WTC11 (cell line): Measurements from ENCODE around the gene MCUB.

Experiments
- IRF2 ChIP-seq: sonication (generic); formaldehyde crosslinking; IDR thresholded peaks from 2 replicates; pipeline ENCODE4 v1.8.0; 2022; ENCODE audit warnings: low read depth, missing genetic modification reagents, borderline replicate concordance
- NFYB ChIP-seq: sonication (generic); formaldehyde crosslinking; conservative IDR thresholded peaks from 2 replicates; pipeline ENCODE4 v1.8.0; 2022; ENCODE audit warnings: low read depth, missing genetic modification reagents
- NR1H2 ChIP-seq: sonication (generic); formaldehyde crosslinking; IDR thresholded peaks from 2 replicates; pipeline ENCODE4 v1.9.0; 2021; ENCODE audit warnings: mild to moderate bottlenecking, moderate library complexity, missing genetic modification reagents
- TCF7 ChIP-seq: sonication (generic); formaldehyde crosslinking; IDR thresholded peaks from 2 replicates; pipeline ENCODE4 v1.8.0; 2022; ENCODE audit warnings: mild to moderate bottlenecking, low read depth, missing genetic modification reagents, moderate library complexity
- ZNF138 ChIP-seq: sonication (generic); formaldehyde crosslinking; conservative IDR thresholded peaks from 2 replicates; pipeline ENCODE4 v1.8.1; 2022; ENCODE audit warnings: mild to moderate bottlenecking, moderate library complexity, missing genetic modification reagents
- TF ChIP-seq, protein P1 (sequence below): sonication (generic); formaldehyde crosslinking; IDR thresholded peaks from 2 replicates; pipeline ENCODE4 v1.8.0; 2022; ENCODE audit warnings: mild to moderate bottlenecking, missing genetic modification reagents
- TF ChIP-seq, protein P2 (sequence below): fragments of 200-600 bp; IDR thresholded peaks from 2 replicates; pipeline ENCODE4 v1.8.0; 2022; ENCODE audit warnings: antibody characterized with exemption
- TF ChIP-seq, protein P3 (sequence below): sonication (generic); formaldehyde crosslinking; conservative IDR thresholded peaks from 2 replicates; pipeline ENCODE4 v1.8.1; 2023; ENCODE audit warnings: mild to moderate bottlenecking, low read depth, missing genetic modification reagents, moderate library complexity
- TF ChIP-seq, protein P4 (sequence below): sonication (generic); formaldehyde crosslinking; IDR thresholded peaks from 2 replicates; pipeline ENCODE4 v1.8.0; 2022; ENCODE audit warnings: mild to moderate bottlenecking, missing genetic modification reagents
- TF ChIP-seq, protein P5 (sequence below): fragments of 250-450 bp; sonication (Bioruptor Pico); IDR thresholded peaks from 2 replicates; pipeline ENCODE4 v1.9.0; 2021; ENCODE audit warnings: mild to moderate bottlenecking, borderline replicate concordance

DNA sequence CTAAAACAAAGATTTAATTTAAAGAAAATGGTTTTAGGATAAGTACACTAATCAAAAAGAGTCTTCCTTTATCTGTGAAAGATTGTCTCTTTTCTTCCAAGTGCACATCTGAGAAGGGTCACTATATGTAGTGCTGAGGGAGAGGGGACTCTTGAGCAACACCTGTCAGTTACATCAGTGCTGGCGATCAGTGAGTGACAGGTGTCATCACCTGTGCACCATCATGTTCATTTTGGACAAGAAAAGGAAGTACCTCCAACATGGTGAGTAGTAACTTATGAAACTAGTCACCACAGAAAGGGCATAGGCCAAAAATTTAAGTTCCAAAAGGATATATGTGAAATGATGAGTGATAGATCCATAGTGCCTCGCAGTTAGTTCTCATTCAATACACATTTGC is 55.7 kb downstream of the MCUB start:
- TF ChIP-seq, protein P1, sequence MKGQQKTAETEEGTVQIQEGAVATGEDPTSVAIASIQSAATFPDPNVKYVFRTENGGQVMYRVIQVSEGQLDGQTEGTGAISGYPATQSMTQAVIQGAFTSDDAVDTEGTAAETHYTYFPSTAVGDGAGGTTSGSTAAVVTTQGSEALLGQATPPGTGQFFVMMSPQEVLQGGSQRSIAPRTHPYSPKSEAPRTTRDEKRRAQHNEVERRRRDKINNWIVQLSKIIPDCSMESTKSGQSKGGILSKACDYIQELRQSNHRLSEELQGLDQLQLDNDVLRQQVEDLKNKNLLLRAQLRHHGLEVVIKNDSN (CRISPR knock-in tag) = no peak
- no peak for TF ChIP-seq IRF2 (CRISPR knock-in tag)
- TF ChIP-seq NR1H2 (CRISPR knock-in tag) = no peak
- TF ChIP-seq, protein P2, sequence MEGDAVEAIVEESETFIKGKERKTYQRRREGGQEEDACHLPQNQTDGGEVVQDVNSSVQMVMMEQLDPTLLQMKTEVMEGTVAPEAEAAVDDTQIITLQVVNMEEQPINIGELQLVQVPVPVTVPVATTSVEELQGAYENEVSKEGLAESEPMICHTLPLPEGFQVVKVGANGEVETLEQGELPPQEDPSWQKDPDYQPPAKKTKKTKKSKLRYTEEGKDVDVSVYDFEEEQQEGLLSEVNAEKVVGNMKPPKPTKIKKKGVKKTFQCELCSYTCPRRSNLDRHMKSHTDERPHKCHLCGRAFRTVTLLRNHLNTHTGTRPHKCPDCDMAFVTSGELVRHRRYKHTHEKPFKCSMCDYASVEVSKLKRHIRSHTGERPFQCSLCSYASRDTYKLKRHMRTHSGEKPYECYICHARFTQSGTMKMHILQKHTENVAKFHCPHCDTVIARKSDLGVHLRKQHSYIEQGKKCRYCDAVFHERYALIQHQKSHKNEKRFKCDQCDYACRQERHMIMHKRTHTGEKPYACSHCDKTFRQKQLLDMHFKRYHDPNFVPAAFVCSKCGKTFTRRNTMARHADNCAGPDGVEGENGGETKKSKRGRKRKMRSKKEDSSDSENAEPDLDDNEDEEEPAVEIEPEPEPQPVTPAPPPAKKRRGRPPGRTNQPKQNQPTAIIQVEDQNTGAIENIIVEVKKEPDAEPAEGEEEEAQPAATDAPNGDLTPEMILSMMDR = no peak
- no peak for TF ChIP-seq NFYB
- TF ChIP-seq, protein P3, sequence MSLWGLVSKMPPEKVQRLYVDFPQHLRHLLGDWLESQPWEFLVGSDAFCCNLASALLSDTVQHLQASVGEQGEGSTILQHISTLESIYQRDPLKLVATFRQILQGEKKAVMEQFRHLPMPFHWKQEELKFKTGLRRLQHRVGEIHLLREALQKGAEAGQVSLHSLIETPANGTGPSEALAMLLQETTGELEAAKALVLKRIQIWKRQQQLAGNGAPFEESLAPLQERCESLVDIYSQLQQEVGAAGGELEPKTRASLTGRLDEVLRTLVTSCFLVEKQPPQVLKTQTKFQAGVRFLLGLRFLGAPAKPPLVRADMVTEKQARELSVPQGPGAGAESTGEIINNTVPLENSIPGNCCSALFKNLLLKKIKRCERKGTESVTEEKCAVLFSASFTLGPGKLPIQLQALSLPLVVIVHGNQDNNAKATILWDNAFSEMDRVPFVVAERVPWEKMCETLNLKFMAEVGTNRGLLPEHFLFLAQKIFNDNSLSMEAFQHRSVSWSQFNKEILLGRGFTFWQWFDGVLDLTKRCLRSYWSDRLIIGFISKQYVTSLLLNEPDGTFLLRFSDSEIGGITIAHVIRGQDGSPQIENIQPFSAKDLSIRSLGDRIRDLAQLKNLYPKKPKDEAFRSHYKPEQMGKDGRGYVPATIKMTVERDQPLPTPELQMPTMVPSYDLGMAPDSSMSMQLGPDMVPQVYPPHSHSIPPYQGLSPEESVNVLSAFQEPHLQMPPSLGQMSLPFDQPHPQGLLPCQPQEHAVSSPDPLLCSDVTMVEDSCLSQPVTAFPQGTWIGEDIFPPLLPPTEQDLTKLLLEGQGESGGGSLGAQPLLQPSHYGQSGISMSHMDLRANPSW (CRISPR knock-in tag) = no peak
- no peak for TF ChIP-seq TCF7 (CRISPR knock-in tag)
- TF ChIP-seq, protein P4, sequence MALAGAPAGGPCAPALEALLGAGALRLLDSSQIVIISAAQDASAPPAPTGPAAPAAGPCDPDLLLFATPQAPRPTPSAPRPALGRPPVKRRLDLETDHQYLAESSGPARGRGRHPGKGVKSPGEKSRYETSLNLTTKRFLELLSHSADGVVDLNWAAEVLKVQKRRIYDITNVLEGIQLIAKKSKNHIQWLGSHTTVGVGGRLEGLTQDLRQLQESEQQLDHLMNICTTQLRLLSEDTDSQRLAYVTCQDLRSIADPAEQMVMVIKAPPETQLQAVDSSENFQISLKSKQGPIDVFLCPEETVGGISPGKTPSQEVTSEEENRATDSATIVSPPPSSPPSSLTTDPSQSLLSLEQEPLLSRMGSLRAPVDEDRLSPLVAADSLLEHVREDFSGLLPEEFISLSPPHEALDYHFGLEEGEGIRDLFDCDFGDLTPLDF = no peak
- TF ChIP-seq ZNF138 (CRISPR knock-in tag) = no peak
- TF ChIP-seq, protein P5, sequence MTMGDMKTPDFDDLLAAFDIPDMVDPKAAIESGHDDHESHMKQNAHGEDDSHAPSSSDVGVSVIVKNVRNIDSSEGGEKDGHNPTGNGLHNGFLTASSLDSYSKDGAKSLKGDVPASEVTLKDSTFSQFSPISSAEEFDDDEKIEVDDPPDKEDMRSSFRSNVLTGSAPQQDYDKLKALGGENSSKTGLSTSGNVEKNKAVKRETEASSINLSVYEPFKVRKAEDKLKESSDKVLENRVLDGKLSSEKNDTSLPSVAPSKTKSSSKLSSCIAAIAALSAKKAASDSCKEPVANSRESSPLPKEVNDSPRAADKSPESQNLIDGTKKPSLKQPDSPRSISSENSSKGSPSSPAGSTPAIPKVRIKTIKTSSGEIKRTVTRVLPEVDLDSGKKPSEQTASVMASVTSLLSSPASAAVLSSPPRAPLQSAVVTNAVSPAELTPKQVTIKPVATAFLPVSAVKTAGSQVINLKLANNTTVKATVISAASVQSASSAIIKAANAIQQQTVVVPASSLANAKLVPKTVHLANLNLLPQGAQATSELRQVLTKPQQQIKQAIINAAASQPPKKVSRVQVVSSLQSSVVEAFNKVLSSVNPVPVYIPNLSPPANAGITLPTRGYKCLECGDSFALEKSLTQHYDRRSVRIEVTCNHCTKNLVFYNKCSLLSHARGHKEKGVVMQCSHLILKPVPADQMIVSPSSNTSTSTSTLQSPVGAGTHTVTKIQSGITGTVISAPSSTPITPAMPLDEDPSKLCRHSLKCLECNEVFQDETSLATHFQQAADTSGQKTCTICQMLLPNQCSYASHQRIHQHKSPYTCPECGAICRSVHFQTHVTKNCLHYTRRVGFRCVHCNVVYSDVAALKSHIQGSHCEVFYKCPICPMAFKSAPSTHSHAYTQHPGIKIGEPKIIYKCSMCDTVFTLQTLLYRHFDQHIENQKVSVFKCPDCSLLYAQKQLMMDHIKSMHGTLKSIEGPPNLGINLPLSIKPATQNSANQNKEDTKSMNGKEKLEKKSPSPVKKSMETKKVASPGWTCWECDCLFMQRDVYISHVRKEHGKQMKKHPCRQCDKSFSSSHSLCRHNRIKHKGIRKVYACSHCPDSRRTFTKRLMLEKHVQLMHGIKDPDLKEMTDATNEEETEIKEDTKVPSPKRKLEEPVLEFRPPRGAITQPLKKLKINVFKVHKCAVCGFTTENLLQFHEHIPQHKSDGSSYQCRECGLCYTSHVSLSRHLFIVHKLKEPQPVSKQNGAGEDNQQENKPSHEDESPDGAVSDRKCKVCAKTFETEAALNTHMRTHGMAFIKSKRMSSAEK (CRISPR knock-in tag) = no peak
